BLaER1 treated with 17β-estradiol and CSF1 and Interleukin-3, amounts not matched to agents 10 nM and 100 nM (cell line): ENCODE measurements around the gene CAPZA1.
A peak's percentile ranks its signal among the peaks of the same experiment; 100 is the strongest.

Source experiments
- H3K27ac ChIP-seq, 11 experiments: shearing (Covaris generic); formaldehyde crosslinking; 2 replicates each; pipeline ENCODE4 v1.8.1; 2022
- H3K27me3 ChIP-seq, 11 experiments: shearing (Covaris generic); formaldehyde crosslinking; 2 replicates each; pipeline ENCODE4 v1.8.1; 2022
- H3K36me3 ChIP-seq, 11 experiments: shearing (Covaris generic); formaldehyde crosslinking; 2 replicates each; pipeline ENCODE4 v1.8.1; 2022
- H3K4me1 ChIP-seq, 10 experiments: shearing (Covaris generic); formaldehyde crosslinking; 2 replicates each; pipeline ENCODE4 v1.8.1; 2022
- H3K4me2 ChIP-seq, 11 experiments: shearing (Covaris generic); formaldehyde crosslinking; 2 replicates each; pipeline ENCODE4 v1.8.1; 2022
- H3K4me3 ChIP-seq, 10 experiments: shearing (Covaris generic); formaldehyde crosslinking; 2 replicates each; pipeline ENCODE4 v1.8.1; 2022
- H3K9ac ChIP-seq, 11 experiments: shearing (Covaris generic); formaldehyde crosslinking; 2 replicates each; pipeline ENCODE4 v1.8.1; 2022
- H3K9me3 ChIP-seq, 11 experiments: shearing (Covaris generic); formaldehyde crosslinking; replicated peaks in 1 of 11; 2 replicates each; pipeline ENCODE4 v1.8.1; 2022
- H4K20me1 ChIP-seq, 11 experiments: shearing (Covaris generic); formaldehyde crosslinking; 2 replicates each; pipeline ENCODE4 v1.8.1; 2022
- Cebpa-rat ChIP-seq, 11 experiments: shearing (Covaris generic); IDR thresholded peaks; 2 replicates each; pipeline ENCODE4 v1.8.1; 2022

The CAPZA1 gene

DNA sequence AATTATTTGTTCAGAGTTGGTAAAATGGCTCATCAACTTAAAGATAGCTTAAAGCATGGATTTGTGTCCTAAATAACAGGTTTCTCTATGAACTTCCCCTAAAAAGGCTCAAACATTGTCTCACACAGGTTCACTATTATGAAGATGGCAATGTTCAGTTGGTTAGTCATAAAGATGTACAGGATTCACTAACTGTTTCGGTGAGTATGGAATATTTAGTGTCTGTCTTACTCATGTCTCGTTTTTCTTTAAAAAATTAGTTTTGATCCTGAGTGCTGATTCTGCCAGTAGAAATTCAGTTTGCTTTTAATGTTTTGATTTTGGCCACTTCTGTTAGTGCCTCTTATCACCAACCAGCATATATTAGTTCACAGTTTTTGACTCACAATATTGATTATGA, 47.3 kb downstream of the CAPZA1 start:
- H3K36me3 ChIP-seq = peaks cover 98 to 100% (median 100%) of the 10 kb centered on the region in 11 experiments
- H3K9me3 ChIP-seq = no peaks in the 10 kb centered on the region
- H3K27ac ChIP-seq = no peak overlapping the region
- no peak for TF ChIP-seq Cebpa-rat (IDR thresholded peaks at IDR 0.05)
- H3K4me2 ChIP-seq = no peak overlapping the region
- peaks cover 0 to 4% (median 0%) of the 10 kb centered on the region in 10 experiments; a peak in 7 of 20 replicates for H3K4me1 ChIP-seq
- H3K9ac ChIP-seq = no peak overlapping the region
- no peaks in the 10 kb centered on the region for H3K27me3 ChIP-seq
- no peak overlapping the region for H3K4me3 ChIP-seq
- H4K20me1 ChIP-seq = peaks cover 0 to 99% (median 8%) of the 10 kb centered on the region in 11 experiments; a peak in 12 of 22 replicates

DNA sequence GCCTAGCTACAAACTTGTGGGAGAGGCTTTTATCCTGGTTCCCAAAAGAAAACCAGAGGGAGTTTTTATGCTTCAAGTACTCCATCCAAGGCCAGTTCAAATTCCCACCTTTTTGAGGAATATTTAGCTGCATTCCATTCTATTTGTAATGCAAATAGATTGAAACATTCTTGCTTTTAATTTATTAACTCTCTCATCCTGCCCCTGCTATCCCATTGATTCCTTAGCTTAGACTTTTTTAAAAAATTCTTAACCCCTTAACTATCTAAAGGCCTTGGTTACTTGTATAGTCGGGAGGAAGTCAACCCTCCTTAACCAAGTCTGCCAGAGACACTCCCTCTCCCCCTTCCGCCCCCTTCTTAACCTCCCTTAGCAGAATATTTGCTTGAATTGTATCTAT, 52.4 kb downstream of the CAPZA1 start:
- no peaks in the 10 kb centered on the region for H3K27me3 ChIP-seq
- H3K36me3 ChIP-seq = peaks cover 53 to 61% (median 59%) of the 10 kb centered on the region in 11 experiments
- H3K27ac ChIP-seq = no peak overlapping the region
- no peak overlapping the region for H3K9ac ChIP-seq
- no peaks in the 10 kb centered on the region for H3K9me3 ChIP-seq
- H3K4me2 ChIP-seq = peak overlapping the region in 2 of 11 experiments; percentile 75 to 92; a peak in 2 of 22 replicates
- H4K20me1 ChIP-seq = peaks cover 0 to 71% (median 17%) of the 10 kb centered on the region in 11 experiments; a peak in 12 of 22 replicates
- peaks cover 28 to 44% (median 34%) of the 10 kb centered on the region in 10 experiments for H3K4me1 ChIP-seq
- no peak for TF ChIP-seq Cebpa-rat (IDR thresholded peaks at IDR 0.05)
- H3K4me3 ChIP-seq = no peak overlapping the region

DNA sequence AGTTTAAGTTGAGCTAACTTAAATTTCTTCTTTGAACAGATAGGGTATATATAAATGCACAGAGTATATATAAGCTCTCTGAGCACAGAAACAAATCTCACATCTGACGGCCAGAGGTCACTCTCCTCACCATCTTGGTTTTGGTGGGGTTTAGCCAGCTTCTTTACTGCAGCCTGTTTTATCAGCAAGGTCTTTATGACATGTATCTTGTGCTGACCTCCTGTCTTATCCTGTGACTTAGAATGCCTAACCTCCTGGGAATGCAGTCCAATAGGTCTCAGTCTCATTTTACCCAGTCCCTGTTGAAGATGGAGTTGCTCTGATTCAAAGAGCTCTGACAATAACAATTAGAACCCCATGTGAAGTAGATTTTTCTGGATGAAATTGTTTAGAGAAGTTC, 53.2 kb downstream of the CAPZA1 start:
- H4K20me1 ChIP-seq = peaks cover 0 to 62% (median 15%) of the 10 kb centered on the region in 11 experiments; a peak in 11 of 22 replicates
- TF ChIP-seq Cebpa-rat (IDR thresholded peaks at IDR 0.05) = no peak
- H3K9me3 ChIP-seq = no peaks in the 10 kb centered on the region
- H3K27me3 ChIP-seq = no peaks in the 10 kb centered on the region
- H3K4me3 ChIP-seq = no peak overlapping the region
- H3K36me3 ChIP-seq = peaks cover 44 to 55% (median 51%) of the 10 kb centered on the region in 11 experiments
- peak overlapping the region in 1 of 11 experiments; percentile 5; a peak in 1 of 22 replicates for H3K9ac ChIP-seq
- peaks cover 32 to 44% (median 36%) of the 10 kb centered on the region in 10 experiments for H3K4me1 ChIP-seq
- H3K4me2 ChIP-seq = peak overlapping the region in 6 of 11 experiments; percentile 75 to 97 (median 93); a peak in 9 of 22 replicates
- no peak overlapping the region for H3K27ac ChIP-seq

DNA sequence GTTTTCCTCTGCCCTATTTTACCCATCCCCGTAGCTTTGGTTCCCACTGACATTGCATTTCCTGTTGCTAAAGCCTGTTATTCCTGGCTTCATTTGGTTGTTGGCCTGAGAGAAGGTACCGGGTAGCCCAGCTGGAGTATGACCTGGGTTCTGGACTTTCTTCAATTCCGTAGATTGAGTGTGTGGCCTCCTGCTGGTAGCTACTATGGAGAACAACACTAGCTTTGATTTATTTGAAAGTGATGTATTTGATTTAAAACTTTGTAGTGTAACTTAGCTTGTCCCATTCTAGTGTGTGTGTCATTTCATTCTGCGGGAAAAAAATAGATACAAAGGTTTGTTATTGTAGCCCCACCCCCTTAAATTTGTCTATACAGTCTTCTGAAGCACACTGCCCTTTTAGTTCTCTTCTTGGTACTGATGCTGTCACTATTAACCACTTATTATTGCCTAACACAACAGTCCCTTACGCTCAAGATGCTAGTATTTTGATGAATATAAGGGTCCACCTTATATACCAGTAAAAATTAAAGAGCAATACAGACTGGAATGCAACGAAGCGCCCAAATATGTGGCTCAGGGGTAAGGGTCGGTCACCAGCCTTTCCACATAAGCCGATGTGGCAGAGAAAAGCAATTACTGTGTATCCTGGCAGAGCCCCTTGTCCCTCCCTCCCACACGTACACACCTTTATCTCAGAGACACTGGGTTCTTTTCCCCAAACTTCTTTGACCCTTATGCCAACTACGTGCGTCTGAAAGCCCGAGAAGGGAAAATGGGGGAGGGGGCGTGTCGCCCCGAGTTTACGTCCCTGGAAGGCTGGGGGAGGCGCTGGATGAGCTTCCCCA, 54.2 kb downstream of the CAPZA1 start:
- no peak for TF ChIP-seq Cebpa-rat (IDR thresholded peaks at IDR 0.05)
- Histone ChIP-seq H3K27me3 (no peaks in the 10 kb centered on the region), H3K36me3 (peaks cover 35 to 50% (median 41%) of the 10 kb centered on the region in 11 experiments), H4K20me1 (peaks cover 0 to 52% (median 13%) of the 10 kb centered on the region in 11 experiments; a peak in 10 of 22 replicates), H3K4me3 (peak overlapping the region; percentile 85 to 98 (median 89)), H3K9me3 (no peaks in the 10 kb centered on the region), H3K27ac (peak overlapping the region; percentile 85 to 97 (median 95)), H3K4me1 (peaks cover 32 to 44% (median 37%) of the 10 kb centered on the region in 10 experiments), H3K9ac (peak overlapping the region; percentile 94 to 98 (median 95)), H3K4me2 (peak overlapping the region; percentile 75 to 97 (median 92))

DNA sequence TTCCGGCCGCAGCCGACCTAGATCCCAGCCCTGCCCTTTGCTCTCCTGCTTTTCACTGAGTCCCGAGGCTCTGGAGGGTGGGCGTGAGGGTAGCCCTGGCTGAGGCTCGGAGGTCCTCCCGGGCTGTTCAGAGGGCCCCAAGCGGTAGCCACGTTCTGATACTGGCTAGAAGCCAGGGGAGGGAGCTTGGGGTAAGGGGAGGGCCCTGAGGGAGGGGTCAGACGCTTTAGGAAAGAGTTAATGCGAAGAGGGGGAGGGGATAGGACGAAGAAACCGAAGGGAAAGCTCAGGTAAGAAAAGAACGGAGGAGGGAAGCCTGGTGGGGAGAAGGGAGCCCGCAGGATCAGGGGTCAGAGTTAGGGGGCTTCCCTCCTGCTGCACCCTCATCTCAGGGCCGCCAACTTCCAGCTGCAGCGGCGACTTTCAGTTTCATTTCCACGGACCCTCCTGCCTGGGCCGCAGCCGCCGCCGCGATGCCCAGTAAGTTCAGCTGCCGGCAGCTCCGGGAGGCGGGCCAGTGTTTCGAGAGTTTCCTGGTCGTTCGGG, 54.9 kb downstream of the CAPZA1 start, which contains the start of gene MOV10:
Gene MOV10 (plus strand): TSS at position 220 of the 546 bp plus-strand sequence. CDS start 254 bp downstream, at position 474.
- H3K9ac ChIP-seq = peak within 1 kb of the TSS; percentile 94 to 98 (median 95)
- peaks cover 28 to 46% (median 34%) of the 10 kb centered on the region in 11 experiments for H3K36me3 ChIP-seq
- peak within 1 kb of the TSS; percentile 85 to 97 (median 95) for H3K27ac ChIP-seq
- H3K4me1 ChIP-seq = peaks cover 32 to 44% (median 37%) of the 10 kb centered on the region in 10 experiments
- no peaks in the 10 kb centered on the region for H3K9me3 ChIP-seq
- H3K4me3 ChIP-seq = peak within 1 kb of the TSS; percentile 85 to 98 (median 89)
- TF ChIP-seq Cebpa-rat (IDR thresholded peaks at IDR 0.05) = no peak
- H3K27me3 ChIP-seq = no peaks in the 10 kb centered on the region
- H4K20me1 ChIP-seq = peaks cover 0 to 45% (median 13%) of the 10 kb centered on the region in 11 experiments; a peak in 8 of 22 replicates
- H3K4me2 ChIP-seq = peak within 1 kb of the TSS; percentile 75 to 97 (median 92)

DNA sequence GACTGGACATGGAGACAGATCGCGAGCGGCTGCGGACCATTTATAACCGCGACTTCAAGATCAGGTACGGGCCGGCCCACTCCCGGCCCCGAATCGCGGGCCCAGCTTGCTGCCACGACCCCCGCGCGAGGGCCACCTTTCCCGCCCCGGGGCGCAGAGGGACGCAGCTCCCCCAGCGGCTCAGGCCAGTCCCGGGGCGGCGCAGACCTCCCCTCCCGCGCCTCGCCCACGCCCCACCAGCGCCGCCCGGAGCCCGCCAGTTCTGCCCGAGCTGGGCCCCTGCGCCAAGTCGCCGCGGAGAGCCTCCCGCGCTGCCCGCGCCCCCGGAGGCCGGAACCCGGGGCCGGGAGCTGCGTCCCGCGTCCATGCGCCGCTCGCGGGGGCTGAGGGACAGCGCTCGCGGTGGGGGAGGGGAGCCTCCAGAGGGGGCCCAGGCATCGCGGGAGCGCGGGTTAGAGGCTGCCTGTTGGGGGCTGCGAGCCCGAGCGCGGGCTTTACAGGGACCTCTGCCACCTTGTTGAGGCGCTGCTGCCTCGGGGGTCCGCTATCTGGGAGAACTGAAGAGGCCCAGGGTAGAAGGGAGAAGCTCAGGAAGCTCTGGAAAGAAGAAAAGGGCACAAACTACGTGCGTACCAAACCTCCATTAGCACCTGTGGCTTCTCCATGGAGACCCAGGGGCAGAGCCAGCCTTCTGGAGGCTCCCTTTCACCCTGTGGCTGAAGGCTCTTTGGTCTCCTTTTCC, 55.5 kb downstream of the CAPZA1 start:
- H3K4me1 ChIP-seq = peaks cover 32 to 44% (median 37%) of the 10 kb centered on the region in 10 experiments
- H3K9me3 ChIP-seq = no peaks in the 10 kb centered on the region
- peak overlapping the region; percentile 75 to 97 (median 92) for H3K4me2 ChIP-seq
- H3K9ac ChIP-seq = peak overlapping the region; percentile 94 to 98 (median 95)
- peak overlapping the region; percentile 85 to 98 (median 89) for H3K4me3 ChIP-seq
- TF ChIP-seq Cebpa-rat (IDR thresholded peaks at IDR 0.05) = no peak
- peaks cover 0 to 39% (median 13%) of the 10 kb centered on the region in 11 experiments; a peak in 8 of 22 replicates for H4K20me1 ChIP-seq
- no peaks in the 10 kb centered on the region for H3K27me3 ChIP-seq
- peak overlapping the region; percentile 85 to 97 (median 95) for H3K27ac ChIP-seq
- H3K36me3 ChIP-seq = peaks cover 22 to 40% (median 28%) of the 10 kb centered on the region in 11 experiments; a peak in 21 of 22 replicates

DNA sequence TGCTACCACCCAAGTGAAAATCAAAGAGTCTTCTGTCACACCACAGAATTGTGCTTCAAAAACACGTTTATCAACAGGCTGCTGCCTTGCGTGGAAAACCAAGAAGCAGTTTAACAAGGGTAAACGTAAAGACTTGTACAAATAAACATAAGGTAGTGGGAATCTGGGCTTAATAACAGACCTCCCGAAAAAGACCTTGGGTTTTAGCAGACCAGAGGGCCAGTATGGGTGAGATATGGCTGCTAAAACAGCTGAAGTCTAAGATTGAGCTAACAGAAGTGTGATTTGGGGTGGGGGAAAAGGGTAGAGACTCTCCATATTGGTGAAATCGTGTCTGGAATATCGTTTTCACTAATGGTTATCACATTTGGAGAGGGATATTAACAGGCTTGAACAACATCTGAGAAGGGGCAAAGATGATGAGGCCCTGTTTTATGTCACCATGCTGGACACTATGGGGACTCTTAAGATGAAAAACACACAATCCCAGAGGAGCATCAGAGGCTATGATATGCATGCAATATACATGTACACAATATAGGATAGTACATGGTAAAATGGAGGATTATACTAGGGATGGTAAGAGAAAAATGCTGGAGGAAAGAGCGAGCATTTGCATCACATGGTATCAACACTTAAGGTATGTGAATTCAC, 56.2 kb downstream of the CAPZA1 start:
- TF ChIP-seq Cebpa-rat (IDR thresholded peaks at IDR 0.05) = no peak
- Histone ChIP-seq H3K36me3 (peaks cover 15 to 33% (median 21%) of the 10 kb centered on the region in 11 experiments; a peak in 21 of 22 replicates), H3K27ac (peak overlapping the region; percentile 85 to 97 (median 95); a peak in 20 of 22 replicates), H3K9me3 (0 out of 22 replicates have a peak, but pooled peaks cover 0 to 3% (median 0%) of the 10 kb centered on the region in 11 experiments), H3K4me1 (peaks cover 32 to 44% (median 37%) of the 10 kb centered on the region in 10 experiments), H3K4me3 (peak overlapping the region; percentile 85 to 98 (median 89)), H3K4me2 (peak overlapping the region; percentile 75 to 97 (median 92)), H4K20me1 (peaks cover 0 to 32% (median 13%) of the 10 kb centered on the region in 11 experiments; a peak in 8 of 22 replicates), H3K9ac (peak overlapping the region; percentile 94 to 98 (median 95)), H3K27me3 (no peaks in the 10 kb centered on the region)
